ENCODE results near the gene CCDC91.

Gene CCDC91

GRCh38 chr12:28563936-28564335, 373.7 kb downstream of the CCDC91 start:
- no peak overlapping the region for H3K4me3 ChIP-seq (ENCODE audit: low read depth, low read length)
- TF ChIP-seq CTCF (IDR thresholded peaks at IDR 0.05; ENCODE audit: borderline replicate concordance, insufficient read depth, low read depth, low read length): no peak

GRCh38 chr12:28568118-28568517, 377.9 kb downstream of the CCDC91 start:
- no peak for TF ChIP-seq CTCF (IDR thresholded peaks at IDR 0.05; ENCODE audit: borderline replicate concordance, insufficient read depth, low read depth, low read length)
- H3K4me3 ChIP-seq (ENCODE audit: low read depth, low read length): no peak overlapping the region

GRCh38 chr12:28568704-28569103, 378.4 kb downstream of the CCDC91 start:
- no peak overlapping the region for H3K4me3 ChIP-seq (ENCODE audit: low read depth, low read length)
- no peak for TF ChIP-seq CTCF (IDR thresholded peaks at IDR 0.05; ENCODE audit: borderline replicate concordance, insufficient read depth, low read depth, low read length)

- H3K4me3 ChIP-seq (ENCODE audit: low read depth, low read length): no peak overlapping the region
- no peak for TF ChIP-seq CTCF (IDR thresholded peaks at IDR 0.05; ENCODE audit: borderline replicate concordance, insufficient read depth, low read depth, low read length)
These were observed 379.6 kb downstream of the CCDC91 start for GRCh38 chr12:28569698-28570411.

- TF ChIP-seq CTCF (IDR thresholded peaks at IDR 0.05; ENCODE audit: borderline replicate concordance, insufficient read depth, low read depth, low read length): no peak
- H3K4me3 ChIP-seq (ENCODE audit: low read depth, low read length): no peak overlapping the region
These were observed 380.6 kb downstream of the CCDC91 start for GRCh38 chr12:28570811-28571210.

- no peak overlapping the region for H3K4me3 ChIP-seq (ENCODE audit: low read depth, low read length)
- no peak for TF ChIP-seq CTCF (IDR thresholded peaks at IDR 0.05; ENCODE audit: borderline replicate concordance, insufficient read depth, low read depth, low read length)
These were observed 384.7 kb downstream of the CCDC91 start for GRCh38 chr12:28574746-28575592.

All from GM12875 (cell line).